Activated CD8-positive, alpha-beta memory T cell treated with anti-CD3 and anti-CD28 coated beads for 4 hours (primary cell): ENCODE data around the gene ZDHHC11.
"Not testable (repeated sequence)": the region's sequence is repeated elsewhere in the genome, so short reads cannot be mapped to it uniquely, and the experiment has no call there.

Experiments used
- DNase-seq, 2 donors: peaks; one replicate each; pipeline ENCODE4 v3.0.0-alpha.2; 2020; ENCODE audit warnings: low read depth in 2 of 2

ZDHHC11 gene

DNA sequence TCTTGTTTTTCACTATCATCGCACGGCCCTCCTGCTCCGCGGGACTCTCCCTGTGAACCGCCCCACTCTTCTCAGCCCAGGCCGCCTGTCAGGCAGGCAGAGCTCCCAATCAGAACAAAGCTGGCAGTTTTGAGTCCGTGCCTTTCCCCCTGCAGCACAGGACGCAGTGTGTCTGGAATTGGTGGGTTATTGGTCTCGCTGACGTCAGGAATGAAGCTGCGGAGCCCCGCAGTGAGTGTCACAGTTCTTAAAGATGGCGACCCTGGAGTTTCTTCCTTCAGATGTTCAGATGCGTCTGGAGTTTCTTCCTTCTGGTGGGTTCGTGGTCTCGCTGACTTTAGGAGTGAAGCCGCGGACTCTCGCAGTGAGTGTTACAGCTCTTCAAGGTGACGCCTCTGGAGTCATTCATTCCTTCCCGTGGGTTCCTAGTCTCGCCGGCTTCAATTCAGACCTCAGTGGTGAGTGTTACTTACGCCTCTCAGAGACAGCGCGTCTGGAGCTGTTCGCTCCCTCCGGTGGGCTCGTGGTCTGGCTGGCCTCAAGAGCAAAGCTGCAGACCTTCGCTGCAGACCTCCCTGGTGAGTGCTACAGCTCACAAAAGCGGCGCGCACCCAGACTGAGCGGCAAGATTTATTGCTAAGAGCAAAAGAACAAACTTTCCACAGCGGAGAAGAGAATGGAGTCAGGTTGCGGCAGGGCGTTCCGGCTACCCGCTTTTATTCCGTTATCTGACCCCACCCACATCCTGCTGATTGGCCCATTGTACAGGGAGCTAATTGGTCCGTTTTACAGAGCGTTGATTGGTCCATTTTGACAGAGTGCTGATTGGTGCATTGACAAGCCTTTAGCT is 73.7 kb downstream of the ZDHHC11 start:
- no peak for DNase-seq

DNA sequence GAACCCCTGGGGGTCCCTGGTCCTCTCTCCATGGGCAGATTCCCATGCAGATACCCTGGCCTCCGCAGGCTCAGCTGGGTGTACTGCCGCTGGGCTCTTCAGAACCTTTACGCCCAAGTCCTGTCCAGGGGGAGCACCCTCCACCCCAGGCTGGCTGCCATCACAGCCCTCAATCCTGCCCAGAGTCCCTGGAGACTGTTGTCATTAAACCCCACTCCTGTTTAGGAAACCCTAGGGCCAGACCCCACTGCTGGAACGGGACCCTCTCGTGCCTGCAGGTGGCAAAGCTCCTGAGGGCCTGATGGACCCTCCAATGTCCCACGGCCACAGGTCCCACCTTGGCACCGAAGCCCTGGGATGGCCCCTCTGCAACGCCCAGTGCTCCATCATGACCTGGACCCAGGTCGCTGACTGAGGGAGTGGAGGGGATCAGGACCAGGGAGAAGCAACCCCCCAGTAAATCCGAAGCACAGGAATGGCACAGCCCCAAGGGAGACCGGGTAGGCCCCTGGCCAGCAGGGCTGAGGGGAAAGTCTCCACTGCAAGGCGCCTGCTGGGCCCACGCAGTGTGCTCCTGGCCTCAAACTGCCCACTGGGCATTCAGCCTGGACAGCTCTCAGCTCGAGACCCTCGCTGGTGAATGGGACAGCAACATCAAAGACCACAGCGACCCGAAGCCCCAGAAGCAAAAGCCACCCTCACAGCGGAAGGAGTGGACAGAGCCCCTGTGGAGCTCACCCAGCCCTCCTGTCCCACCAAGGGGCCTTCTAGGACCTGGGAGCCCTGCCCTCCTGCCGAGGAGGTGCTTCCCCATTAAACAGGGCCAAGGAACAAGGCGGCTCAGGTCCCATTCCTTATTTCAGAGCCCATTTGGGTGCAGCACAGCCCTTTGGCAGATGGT is 74.6 kb downstream of the ZDHHC11 start:
- DNase-seq, result no peak

DNA sequence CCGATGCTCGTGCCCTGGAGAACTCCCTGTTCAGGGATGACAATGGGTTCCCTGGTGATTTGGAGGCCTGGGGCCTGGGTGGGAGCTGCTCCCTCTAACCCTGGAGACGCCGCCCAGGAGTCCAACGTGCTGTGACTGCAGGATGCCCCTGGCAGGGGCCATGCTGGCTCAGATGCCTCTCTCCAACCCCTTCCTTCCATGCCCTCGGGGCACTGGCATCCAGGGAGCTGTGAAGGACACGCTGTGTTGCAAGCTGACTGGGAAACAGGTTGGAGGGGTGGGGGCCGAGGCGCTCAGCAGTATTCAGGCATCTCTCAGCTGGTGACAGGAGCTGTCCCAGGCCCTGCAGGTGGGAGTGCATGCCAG is 75.2 kb downstream of the ZDHHC11 start:
- not testable (repeated sequence) for DNase-seq

DNA sequence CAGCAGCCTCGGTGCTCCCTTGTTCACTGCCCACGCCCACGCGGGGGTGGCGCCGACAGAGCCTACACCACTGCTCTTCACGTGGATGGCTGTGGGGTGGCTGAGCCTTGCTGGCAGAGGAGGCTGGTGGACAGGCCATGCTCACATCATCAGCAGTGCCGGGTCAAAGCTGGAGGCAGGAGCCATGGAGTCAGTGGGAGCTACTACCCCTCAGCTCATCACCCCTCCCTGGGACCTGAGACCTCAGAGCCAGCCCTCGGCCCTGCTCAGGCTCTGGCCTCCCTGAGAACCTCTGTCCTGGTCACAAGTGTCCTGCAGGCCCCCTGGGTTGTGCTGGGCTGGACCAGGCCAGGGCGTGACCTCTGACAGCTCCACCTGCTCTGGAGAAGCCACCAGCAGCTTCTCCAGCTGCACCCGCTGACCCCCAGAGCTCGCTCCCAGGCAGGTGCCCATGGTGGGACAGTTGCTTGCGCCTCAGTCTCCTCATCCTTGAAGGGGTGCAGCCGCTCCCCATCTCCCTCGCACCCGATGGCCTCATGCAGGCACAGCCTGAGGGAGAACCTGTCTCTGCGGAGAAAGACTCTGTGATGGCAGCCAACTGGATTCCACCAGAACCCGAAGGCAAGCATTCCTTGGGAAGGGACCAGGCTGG is 75.8 kb downstream of the ZDHHC11 start:
- DNase-seq, result not testable (repeated sequence)

DNA sequence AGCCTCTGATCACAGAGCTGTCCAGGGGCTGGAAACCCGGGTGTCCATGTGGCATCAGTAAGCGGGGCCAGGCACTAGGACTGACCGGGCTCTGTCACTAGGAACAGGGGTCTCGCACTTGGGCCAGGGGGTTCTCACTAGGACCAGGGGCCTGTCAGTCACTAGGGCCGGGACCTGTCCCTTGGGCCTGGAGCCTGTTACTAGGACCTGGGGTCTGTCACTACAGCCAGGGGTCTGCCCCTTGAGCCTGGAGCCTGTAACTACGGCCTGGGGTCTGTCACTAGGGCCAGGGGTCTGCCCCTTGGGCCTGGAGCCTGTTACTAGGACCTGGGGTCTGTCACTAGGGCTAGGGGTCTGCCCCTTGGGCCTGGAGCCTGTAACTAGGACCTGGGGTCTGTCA is 76.5 kb downstream of the ZDHHC11 start:
- not testable (repeated sequence) for DNase-seq

DNA sequence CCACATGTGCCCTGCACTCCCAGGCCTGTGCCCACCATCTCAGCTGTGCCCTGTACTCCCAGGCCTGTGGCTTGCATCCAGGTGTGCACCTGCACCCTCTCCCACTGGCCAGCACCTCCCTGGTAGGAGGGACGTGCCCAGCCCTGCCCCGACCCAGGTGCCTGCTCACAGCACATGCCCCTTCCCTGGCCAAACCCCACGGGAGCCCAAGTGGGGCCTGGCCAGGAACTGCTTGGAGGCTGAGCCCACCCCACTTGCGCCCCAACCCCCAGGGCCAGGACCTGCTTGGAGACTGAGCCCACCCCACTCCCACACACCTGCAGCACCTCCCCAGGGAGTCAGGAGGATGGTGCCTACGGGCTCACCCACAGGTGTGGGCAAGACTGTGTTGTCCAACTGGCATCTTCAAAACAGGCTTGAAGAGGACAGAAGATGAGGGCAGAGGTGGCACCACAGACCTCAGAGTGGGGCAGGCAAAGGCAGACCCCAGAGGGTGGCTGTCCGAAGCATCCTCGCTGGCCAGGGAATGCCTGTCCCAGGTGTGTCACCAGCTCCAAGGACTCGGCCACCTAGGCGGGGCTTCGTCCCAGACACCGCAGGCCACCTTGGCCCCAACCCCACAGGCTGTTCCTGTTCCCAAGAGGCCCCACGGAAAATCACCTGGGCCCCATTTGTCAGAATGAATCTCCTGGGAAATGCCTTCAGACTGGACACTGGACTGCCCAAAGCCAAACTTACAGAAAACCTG is 77.1 kb downstream of the ZDHHC11 start:
- no peak for DNase-seq

DNA sequence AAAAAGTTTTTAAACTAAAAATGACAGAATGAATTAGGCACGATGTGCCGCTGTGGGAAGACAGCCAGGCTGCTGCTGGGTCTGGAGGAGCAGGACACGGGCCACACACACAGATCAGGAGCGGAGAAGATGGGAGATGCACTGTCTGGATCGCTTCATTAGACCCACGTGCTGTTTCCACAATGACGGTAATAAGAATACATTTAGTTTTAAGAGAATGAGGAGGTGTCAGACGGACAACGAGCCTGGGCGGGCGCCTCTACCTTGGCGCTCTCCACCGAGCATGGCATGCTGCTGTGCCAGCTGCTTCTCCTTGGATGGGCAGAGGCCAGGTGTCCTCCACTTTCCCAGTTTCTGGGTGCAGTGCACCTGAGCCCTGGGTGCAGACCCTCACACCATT is 77.9 kb downstream of the ZDHHC11 start:
- not testable (repeated sequence) for DNase-seq

DNA sequence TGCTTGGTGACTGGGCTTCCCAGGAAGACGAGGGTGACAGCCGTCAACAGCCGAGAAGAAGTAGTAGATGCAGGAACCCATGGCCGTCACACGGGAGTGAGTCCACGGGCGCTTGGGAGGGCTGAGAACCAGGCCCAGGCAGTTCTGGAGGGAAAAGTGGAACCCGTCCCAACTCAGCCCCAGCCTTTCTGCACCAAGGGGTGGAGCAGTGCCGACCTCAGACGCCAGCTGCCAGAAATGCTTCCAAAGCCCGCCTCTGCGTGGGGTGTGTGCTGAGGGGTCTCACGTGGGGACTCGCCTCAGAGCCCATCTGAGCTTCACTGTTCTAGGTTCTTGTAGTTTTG is 78.3 kb downstream of the ZDHHC11 start:
- not testable (repeated sequence) for DNase-seq

DNA sequence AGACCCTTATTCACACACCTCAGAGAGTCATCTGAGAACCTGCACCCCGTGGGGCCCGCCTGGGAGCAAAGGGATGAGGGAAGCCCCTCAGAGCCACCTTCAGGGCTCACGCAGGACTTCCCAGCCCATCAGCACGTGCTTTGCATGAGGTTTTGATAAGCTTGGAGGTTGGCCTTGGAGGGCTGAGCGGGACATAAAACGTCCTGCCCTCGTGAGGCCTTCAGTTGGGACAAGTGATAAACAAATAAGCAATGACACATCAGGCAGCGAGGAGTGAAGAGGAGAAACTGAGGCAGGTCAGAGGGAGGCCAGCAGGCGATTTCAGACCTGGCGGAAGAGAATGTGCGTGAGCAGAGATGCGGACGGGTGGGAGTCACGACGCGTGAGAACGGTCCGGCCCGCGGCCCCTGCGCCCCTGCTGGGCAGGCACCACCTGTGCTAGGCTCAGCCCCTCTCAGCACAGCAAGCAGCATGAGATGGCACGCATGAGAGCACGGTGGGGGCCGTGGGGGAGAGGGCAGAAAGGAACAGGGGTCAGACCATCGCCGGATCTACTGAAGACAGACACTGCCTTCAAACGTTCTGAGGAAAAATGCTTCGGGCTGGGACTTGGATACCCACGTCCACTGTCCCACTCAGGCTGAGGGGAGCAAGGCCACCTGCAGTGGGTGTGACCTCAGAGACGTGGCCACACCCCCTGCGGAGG is 78.8 kb downstream of the ZDHHC11 start:
- not testable (repeated sequence) for DNase-seq

DNA sequence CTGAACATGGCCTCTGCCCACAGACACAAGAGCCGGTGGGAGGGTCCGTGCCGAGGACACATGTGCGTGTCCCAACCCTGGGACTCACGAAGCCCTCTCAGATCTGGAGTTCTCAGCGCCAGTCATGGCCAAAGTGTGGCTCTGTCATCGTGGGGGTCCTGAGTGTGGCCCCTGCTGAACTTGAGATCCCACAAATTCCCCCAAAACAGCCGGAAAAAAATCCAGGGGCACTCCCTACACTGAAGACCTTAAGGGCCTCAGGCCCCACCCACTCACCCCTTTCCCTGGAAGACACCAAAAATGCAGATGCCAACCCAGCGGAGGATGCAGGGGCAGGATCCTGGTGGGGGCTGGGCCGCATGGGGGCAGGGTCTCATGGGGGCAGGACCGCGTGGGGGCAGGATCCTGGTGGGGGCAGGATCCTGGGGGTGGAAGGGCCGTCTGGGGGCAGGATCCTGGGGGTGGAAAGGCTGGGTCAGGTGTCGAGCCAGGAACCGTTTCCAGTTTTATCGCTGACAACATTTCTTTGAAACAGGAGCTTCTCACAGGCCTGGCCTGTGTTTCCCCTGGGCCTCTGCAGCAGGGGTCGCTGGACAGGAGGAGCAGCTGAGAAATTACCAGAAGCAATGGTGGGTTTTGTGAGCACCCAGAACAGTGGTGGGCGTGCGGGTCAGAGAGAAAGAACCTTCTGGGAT is 79.6 kb downstream of the ZDHHC11 start:
- DNase-seq, result not testable (repeated sequence)

DNA sequence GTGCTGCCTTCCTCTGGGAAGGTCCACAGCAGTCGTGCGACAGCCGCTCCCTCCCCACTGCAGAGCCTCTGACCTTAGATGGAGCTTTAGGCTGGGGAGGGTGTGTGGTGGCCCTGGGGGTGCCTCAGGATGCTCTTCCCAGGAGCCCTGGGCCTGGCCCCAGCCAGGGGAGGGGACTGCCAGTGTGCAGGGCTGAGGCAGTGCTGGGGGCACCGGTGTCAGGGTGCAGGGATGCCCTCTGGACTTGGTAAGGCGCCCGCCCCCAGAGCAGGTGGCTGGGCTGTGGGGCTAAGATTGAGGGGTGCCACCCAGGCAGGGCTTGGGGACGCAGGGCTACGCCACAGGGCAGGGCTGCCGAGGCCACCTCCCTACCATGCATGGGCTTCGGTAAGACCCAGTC is 80.2 kb downstream of the ZDHHC11 start:
- not testable (repeated sequence) for DNase-seq

DNA sequence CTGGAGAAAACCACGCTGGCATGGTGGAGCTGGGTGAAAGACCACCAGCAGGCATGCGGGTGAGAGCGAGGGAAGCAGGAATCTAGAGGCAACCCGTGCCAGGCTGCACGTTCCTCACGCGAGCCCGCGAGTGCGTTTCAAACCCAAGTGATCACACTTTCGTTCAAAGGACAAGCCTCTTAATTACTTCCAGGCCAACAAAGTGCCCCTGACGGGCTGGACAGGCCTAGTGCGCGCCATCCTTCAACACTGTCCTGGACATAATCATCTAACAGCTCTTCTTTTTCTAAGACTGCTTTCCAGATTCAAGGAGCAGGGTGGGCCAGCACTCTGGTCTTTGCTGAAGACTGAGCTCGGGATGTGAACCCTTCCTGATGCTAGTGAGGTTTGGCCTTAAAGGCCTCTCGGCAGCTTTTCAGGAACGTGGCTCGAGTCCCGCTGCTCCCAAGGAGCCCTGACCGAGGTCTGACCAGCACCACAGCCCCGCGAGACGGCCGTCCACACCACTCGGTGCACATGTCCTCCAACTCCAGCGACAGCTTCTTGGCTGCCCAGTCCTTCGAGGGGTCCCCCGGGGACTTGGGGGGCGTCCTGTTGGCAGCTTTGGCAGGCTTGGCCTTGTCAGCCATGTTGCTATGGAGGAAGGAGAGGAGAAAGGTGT is 81.2 kb downstream of the ZDHHC11 start:
- not testable (repeated sequence) for DNase-seq

DNA sequence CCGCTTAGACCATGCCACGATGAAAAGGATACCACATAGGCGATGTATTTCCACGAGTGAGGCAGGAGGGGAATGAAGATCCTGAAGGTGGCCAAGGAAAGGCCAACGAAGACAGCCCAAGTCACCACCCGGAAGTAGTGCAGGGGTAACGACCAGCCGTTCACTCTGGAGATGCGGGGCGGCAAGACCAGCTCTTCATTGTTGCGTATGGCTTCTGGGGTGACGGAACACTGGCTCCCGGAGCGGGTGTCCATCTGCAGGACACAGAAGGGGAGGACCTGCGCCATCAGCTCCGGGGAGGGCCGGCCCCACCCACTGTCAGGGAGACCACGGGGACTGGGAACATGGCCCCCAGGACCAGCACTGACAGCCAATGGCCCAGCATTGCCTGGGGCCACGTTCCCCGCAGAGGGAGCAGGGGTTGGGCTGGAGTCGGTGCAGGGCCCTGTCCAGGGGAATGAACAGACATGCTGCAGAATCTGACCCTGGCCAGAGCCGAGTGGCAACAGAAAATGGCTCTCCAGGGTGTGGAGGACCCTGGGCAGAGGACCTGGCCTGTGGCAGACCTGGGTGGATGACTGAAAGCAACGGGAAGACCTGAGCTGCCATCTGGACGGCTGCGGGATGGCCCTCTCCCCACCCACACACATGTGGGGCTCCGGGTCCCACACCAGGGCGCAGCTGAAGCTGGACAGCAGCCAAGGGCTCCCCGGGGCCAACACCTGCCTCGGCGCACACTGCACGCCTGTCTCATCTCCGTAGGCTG is 83.9 kb downstream of the ZDHHC11 start:
- DNase-seq, result no peak

DNA sequence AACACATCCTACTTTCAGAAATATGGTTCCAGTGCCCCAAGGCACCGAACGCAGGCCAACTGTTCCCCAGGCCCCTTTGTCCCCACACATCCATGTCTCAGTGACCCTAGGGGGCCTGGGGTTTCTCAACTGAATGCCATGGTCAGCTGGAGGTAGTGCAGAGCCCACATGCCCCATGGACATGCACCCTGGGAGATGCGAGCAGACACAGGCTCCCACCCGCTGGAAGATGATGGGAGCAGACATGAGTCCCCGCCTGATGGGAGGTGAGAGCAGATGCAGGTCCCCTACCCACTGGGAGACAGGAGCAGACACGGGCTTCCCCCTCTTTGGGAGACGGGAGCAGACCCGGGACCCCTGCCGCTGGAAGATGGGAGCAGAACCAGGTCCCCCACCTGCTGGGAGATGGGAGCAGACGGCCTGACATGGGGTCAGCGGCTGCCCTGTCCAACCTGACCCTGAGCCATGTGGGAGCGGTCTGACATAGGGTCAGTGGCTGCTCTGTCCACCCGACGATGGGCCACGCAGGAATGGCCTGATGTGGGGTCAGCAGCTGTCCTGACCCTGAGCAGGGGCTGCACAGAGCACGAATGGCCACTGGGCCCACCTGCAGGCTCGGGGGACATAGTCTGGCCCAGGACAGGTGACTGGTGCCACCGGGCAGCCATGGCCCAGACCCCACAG is 84.7 kb downstream of the ZDHHC11 start:
- DNase-seq, result no peak

DNA sequence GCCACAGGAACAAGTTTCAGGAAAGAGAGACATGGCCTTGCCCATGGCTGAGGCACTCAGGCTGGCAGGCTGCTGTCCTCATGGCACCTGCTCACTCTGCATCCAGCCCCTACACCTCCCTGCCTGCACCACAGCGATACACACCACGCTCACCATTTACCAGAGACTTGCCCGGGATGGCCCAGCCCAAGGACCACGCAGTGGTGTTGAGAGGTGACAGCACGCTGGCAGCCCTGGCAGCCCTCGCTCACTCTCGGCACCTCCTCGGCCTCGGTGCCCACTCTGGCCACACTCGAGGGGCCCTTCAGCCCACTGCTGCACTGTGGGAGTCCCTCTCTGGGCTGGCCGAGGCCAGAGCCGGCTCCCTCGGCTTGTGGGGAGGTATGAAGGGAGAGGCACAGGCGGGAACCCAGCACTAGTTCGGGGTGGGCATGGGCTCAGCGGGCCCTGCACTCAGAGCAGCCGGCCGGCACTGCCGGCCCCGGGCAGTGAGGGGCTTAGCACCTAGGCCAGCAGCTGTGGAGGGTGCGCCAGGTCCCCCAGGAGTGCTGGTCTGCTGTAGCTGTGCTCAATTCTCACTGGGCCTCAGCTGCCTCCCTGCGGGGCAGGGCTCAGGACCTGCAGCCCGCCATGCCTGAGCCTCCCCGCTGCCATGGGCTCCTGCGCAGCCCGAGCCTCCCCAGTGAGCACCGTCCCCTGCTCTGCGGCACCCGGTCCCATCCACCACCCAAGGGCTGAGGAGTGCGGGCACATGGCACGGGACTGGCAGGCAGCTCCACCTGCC is 86.6 kb downstream of the ZDHHC11 start:
- DNase-seq, result no peak

DNA sequence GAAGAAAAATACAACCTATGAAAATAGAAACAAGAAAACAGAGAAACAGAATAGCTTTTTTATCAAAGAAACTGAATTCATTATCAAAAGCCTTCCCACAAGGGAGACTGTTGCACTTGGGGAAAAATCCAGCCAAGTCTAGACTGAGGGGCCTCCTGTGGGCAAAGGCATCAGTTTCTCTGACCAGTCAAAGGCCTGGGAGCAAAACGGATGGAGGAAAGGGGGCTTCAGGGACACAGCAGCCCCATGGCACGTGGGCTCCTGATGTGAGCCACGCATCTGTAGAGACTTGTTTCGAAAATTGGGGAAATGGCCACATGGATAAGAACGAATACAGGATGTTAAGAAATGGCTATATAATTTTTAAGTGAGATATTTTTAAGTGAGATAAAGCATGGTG is 87.4 kb downstream of the ZDHHC11 start:
- no peak for DNase-seq

DNA sequence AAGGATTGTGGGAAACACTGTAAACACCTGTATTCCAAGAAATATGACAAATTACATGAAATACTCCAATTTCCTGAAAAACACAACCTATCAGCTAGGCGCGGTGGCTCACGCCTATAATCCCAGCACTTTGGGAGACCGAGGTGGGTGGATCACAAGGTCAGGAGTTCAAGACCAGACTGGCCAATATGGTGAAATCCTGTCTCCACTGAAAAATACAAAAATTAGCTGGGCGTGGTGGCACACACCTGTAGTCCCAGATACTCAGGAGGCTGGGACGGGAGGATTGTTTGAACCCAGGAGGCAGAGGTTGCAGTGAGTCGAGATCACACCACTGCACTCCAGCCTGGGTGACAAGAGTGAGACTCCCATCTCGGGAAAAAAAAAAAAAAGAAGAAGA is 87.8 kb downstream of the ZDHHC11 start:
- not testable (repeated sequence) for DNase-seq
